ENCODE results near the gene MRPL36. TPM values are rescaled to one million over a fixed set of nuclear protein-coding genes. Genes with fewer than 3 reads are reported as not detected.

The MRPL36 gene
- polyA plus RNA-seq (2012; ENCODE audit: insufficient read depth, insufficient read length, low read depth), result 180 TPM

GRCh38 chr5:1799602-1800471 lies at the start of gene MRPL36:
Gene MRPL36, minus strand, starts transcription at chr5:1799837. Its CDS starts 902 bp downstream, at chr5:1798935.
- Histone ChIP-seq H3K27me3 (no peaks in the 10 kb centered on the region), H3K4me1 (no peaks in the 10 kb centered on the region; the same call in 1 of the 2 replicates), H3K36me3 (peaks cover 39% of the 10 kb centered on the region), H3K9me3 (no peaks in the 10 kb centered on the region), H3K4me3 (ENCODE audit: low read depth, low read length) (peak within 1 kb of the TSS; percentile 93)
- DNase-seq, result peak; percentile 96
- no peak for TF ChIP-seq CTCF (IDR thresholded peaks at IDR 0.05; ENCODE audit: low read depth, low read length)

GRCh38 chr5:1847611-1848010 lies 48.0 kb upstream of the MRPL36 start:
- no peaks in the 10 kb centered on the region for H3K36me3 ChIP-seq
- DNase-seq, result no peak
- H3K27me3 ChIP-seq, result peaks cover 35% of the 10 kb centered on the region
- H3K4me3 ChIP-seq (ENCODE audit: low read depth, low read length), result no peak overlapping the region
- no peaks in the 10 kb centered on the region for H3K9me3 ChIP-seq
- no peak for TF ChIP-seq CTCF (IDR thresholded peaks at IDR 0.05; ENCODE audit: low read depth, low read length)
- H3K4me1 ChIP-seq, result no peaks in the 10 kb centered on the region

- no peaks in the 10 kb centered on the region for H3K4me1 ChIP-seq
- H3K36me3 ChIP-seq, result no peaks in the 10 kb centered on the region
- H3K4me3 ChIP-seq (ENCODE audit: low read depth, low read length), result no peak overlapping the region
- peaks cover 36% of the 10 kb centered on the region for H3K27me3 ChIP-seq
- no peak for TF ChIP-seq CTCF (IDR thresholded peaks at IDR 0.05; ENCODE audit: low read depth, low read length)
- DNase-seq, result no peak
- no peaks in the 10 kb centered on the region for H3K9me3 ChIP-seq
Observed at GRCh38 chr5:1847056-1847455, 47.4 kb upstream of the MRPL36 start.

- no peaks in the 10 kb centered on the region for H3K4me1 ChIP-seq
- peaks cover 35% of the 10 kb centered on the region for H3K27me3 ChIP-seq
- H3K4me3 ChIP-seq (ENCODE audit: low read depth, low read length), result no peak overlapping the region
- DNase-seq, result no peak
- no peaks in the 10 kb centered on the region for H3K36me3 ChIP-seq
- H3K9me3 ChIP-seq, result no peaks in the 10 kb centered on the region
- no peak for TF ChIP-seq CTCF (IDR thresholded peaks at IDR 0.05; ENCODE audit: low read depth, low read length)
Observed at GRCh38 chr5:1846583-1846982, 46.9 kb upstream of the MRPL36 start.

GRCh38 chr5:1845696-1846095 lies 46.1 kb upstream of the MRPL36 start:
- Histone ChIP-seq H3K4me3 (ENCODE audit: low read depth, low read length) (no peak overlapping the region), H3K36me3 (no peaks in the 10 kb centered on the region), H3K4me1 (no peaks in the 10 kb centered on the region), H3K9me3 (no peaks in the 10 kb centered on the region), H3K27me3 (peaks cover 33% of the 10 kb centered on the region)
- no peak for DNase-seq
- TF ChIP-seq CTCF (IDR thresholded peaks at IDR 0.05; ENCODE audit: low read depth, low read length), result no peak
